GM12878 (cell line): ENCODE results near the gene GJA1. TPM values are rescaled to one million over a fixed set of nuclear protein-coding genes. Genes with fewer than 3 reads are reported as not detected.

Experiments used
- ATAC-seq: fragments of 200-7000 bp; cut with Tn5 transposase; 3 replicates; pipeline ENCODE4 v1.9.1; 2020; ENCODE audit warnings: mild to moderate bottlenecking, moderate library complexity
- BruUV-seq: library from RNA; stranded (reverse); fragments of 400-500 nt; replicated peaks from 2 replicates; lab custom pipeline; 2021; lab: Mats Ljungman, UMichigan
- CTCF ChIA-PET: fragments of 300-600 bp; sonication (Branson Sonifier 250); formaldehyde crosslinking; extraction: SDS; loops from one replicate; lab custom pipeline; 2021; ENCODE audit warnings: inconsistent platforms; lab: Yijun Ruan, JAX
- POLR2A ChIA-PET: fragments of 350-600 bp; formaldehyde crosslinking; extraction: SDS; loops from one replicate; lab custom pipeline; 2021; ENCODE audit warnings: inconsistent platforms; lab: Charles Lee
- RAD21 ChIA-PET: fragments of 300-600 bp; sonication (Branson Sonifier 250); formaldehyde crosslinking; loops from one replicate; lab custom pipeline; 2023; ENCODE audit warnings: antibody characterized with exemption; ENCODE audit not compliant: unreplicated experiment; lab: Charles Lee
- SMC1A ChIA-PET: fragments of 300-600 bp; sonication (Branson Sonifier 250); formaldehyde crosslinking; loops from one replicate; lab custom pipeline; 2023; ENCODE audit not compliant: unreplicated experiment, uncharacterized antibody; lab: Charles Lee
- DNase-seq: peaks from one replicate; pipeline ENCODE4 v3.0.0-alpha.2; 2011; ENCODE audit warnings: low read depth, low spot score
- FAIRE-seq: peaks from 3 replicates; lab custom pipeline; 2011; peaks lifted over from hg19 to GRCh38; lab: Jason Lieb, UNC
- H2AFZ ChIP-seq: 2 replicates; pipeline ENCODE4 v1.6.0; 2011; ENCODE audit warnings: low read depth, low read length, control low read depth; ENCODE audit not compliant: control insufficient read depth
- H3K27ac ChIP-seq: 2 replicates; pipeline ENCODE4 v1.5.1; 2011; ENCODE audit warnings: control low read depth; ENCODE audit not compliant: control insufficient read depth, insufficient read depth
- H3K27me3 ChIP-seq, 2 experiments: replicated peaks in 1 of 2; 2 replicates each; pipeline versions ENCODE4 v1.6.0 to v1.6.1; 2011; ENCODE audit warnings: low read length in 1 of 2; ENCODE audit not compliant: control insufficient read depth in 2 of 2, insufficient read depth in 2 of 2
- H3K36me3 ChIP-seq, 2 experiments: 2 replicates each; pipeline ENCODE4 v1.5.1; 2011; ENCODE audit warnings: low read length in 1 of 2; ENCODE audit not compliant: control insufficient read depth in 2 of 2, insufficient read depth in 2 of 2
- H3K4me1 ChIP-seq: 2 replicates; pipeline ENCODE4 v1.6.1; 2011; ENCODE audit warnings: mild to moderate bottlenecking, low read length, moderate library complexity, mixed read lengths; ENCODE audit not compliant: control insufficient read depth, insufficient read depth
- H3K4me2 ChIP-seq: 2 replicates; pipeline ENCODE4 v1.6.0; 2011; ENCODE audit warnings: control low read depth; ENCODE audit not compliant: control insufficient read depth, insufficient read depth
- H3K4me3 ChIP-seq: fragments of 200-600 bp; sonication (generic); 2 replicates; pipeline ENCODE4 v1.5.1; 2016
- H3K79me2 ChIP-seq: 2 replicates; pipeline ENCODE4 v1.6.0; 2011; ENCODE audit warnings: low read length; ENCODE audit not compliant: control insufficient read depth, insufficient read depth
- H3K9ac ChIP-seq: 2 replicates; pipeline ENCODE4 v1.8.0; 2011; ENCODE audit warnings: low read length, control low read depth, mixed read lengths; ENCODE audit not compliant: control insufficient read depth, insufficient read depth
- H3K9me3 ChIP-seq: replicated peaks from 3 replicates; pipeline ENCODE4 v1.5.1; 2011; ENCODE audit warnings: mild to moderate bottlenecking, low read length; ENCODE audit not compliant: control insufficient read depth, insufficient read depth
- H4K20me1 ChIP-seq: 2 replicates; pipeline ENCODE4 v1.6.0; 2011; ENCODE audit not compliant: control insufficient read depth, insufficient read depth
- ATF3 ChIP-seq: IDR thresholded peaks from 2 replicates; pipeline ENCODE4 v1.6.1; 2011; ENCODE audit warnings: low read depth, mild to moderate bottlenecking, low read length, moderate library complexity, borderline replicate concordance; ENCODE audit errors: extremely low read depth
- ATF7 ChIP-seq: fragments of 450-650 bp; IDR thresholded peaks from 2 replicates; pipeline ENCODE4 v1.6.1; 2016; ENCODE audit warnings: low read depth, mild to moderate bottlenecking
- CBX3 ChIP-seq: fragments of 200-600 bp; sonication (generic); IDR thresholded peaks from 2 replicates; pipeline ENCODE4 v1.6.1; 2016; ENCODE audit warnings: low read depth, borderline replicate concordance
- CBX5 ChIP-seq: sonication (generic); IDR thresholded peaks from 2 replicates; pipeline ENCODE4 v1.6.1; 2016; ENCODE audit warnings: low read depth, moderate library complexity, mild to moderate bottlenecking, inconsistent platforms
- CEBPB ChIP-seq, 2 experiments: fragments of 150-350 bp in 1 of 2; IDR thresholded peaks; 2 replicates each; pipeline ENCODE4 v1.6.1; 2012 to 2014; ENCODE audit warnings: low read depth in 2 of 2, low read length in 2 of 2, borderline replicate concordance in 1 of 2, inconsistent platforms in 1 of 2
- HCFC1 ChIP-seq: fragments of 150-350 bp; IDR thresholded peaks from 2 replicates; pipeline ENCODE4 v1.6.1; 2014; ENCODE audit warnings: low read length
- MTA2 ChIP-seq: fragments of 450-650 bp; IDR thresholded peaks from 2 replicates; pipeline ENCODE4 v1.6.1; 2016; ENCODE audit warnings: low read depth, mild to moderate bottlenecking, moderate library complexity
- MYC ChIP-seq: IDR thresholded peaks from 2 replicates; pipeline ENCODE4 v1.6.1; 2011; ENCODE audit warnings: mild to moderate bottlenecking, low read length, moderate library complexity, inconsistent platforms; ENCODE audit not compliant: insufficient read depth, insufficient replicate concordance, insufficient read length, severe bottlenecking
- NFIC ChIP-seq: IDR thresholded peaks from 2 replicates; pipeline ENCODE4 v1.6.1; 2012; ENCODE audit warnings: low read depth, mild to moderate bottlenecking, inconsistent platforms, low read length, moderate library complexity
- NFYA ChIP-seq: IDR thresholded peaks from 2 replicates; pipeline ENCODE4 v1.6.1; 2011; ENCODE audit warnings: low read depth, mild to moderate bottlenecking, low read length, improper control_type of control experiment, borderline replicate concordance
- NR2F1 ChIP-seq: fragments of 450-650 bp; conservative IDR thresholded peaks from 2 replicates; pipeline ENCODE4 v1.6.1; 2017; ENCODE audit warnings: mild to moderate bottlenecking
- PML ChIP-seq: IDR thresholded peaks from 2 replicates; pipeline ENCODE4 v1.6.1; 2012; ENCODE audit warnings: low read length, inconsistent platforms
- POLR2AphosphoS2 ChIP-seq: IDR thresholded peaks from 2 replicates; pipeline ENCODE4 v1.6.1; 2011; ENCODE audit warnings: low read depth, mild to moderate bottlenecking, low read length, improper control_type of control experiment, moderate library complexity
- RAD51 ChIP-seq: fragments of 450-650 bp; IDR thresholded peaks from 2 replicates; pipeline ENCODE4 v1.6.1; 2016; ENCODE audit warnings: moderate library complexity, mild to moderate bottlenecking, inconsistent platforms
- REST ChIP-seq: IDR thresholded peaks from 2 replicates; pipeline ENCODE4 v1.6.1; 2012; ENCODE audit warnings: mild to moderate bottlenecking, low read depth, low read length
- SIN3A ChIP-seq: IDR thresholded peaks from 2 replicates; pipeline ENCODE4 v1.6.1; 2012; ENCODE audit warnings: low read depth, low read length, improper control_type of control experiment
- ZBTB33 ChIP-seq: fragments of 450-650 bp; IDR thresholded peaks from 2 replicates; pipeline ENCODE4 v1.6.1; 2017; ENCODE audit warnings: mild to moderate bottlenecking
- WGBS: methylation state at CpG from one replicate; pipeline ENCODE4 v1.1.6; 2016; ENCODE audit warnings: low lambda C conversion rate; ENCODE audit not compliant: insufficient replicate concordance, insufficient coverage; ENCODE audit errors: missing lambda C conversion rate; 5-methylcytosine and 5-hydroxymethylcytosine counted together
- in situ Hi-C: fragments of 300-500 bp; cut with MboI; formaldehyde crosslinking; loops from 9 replicates; pipeline ENCODE4 v1.14.3; 2018; ENCODE audit warnings: mixed read lengths
- intact Hi-C: fragments of 100-400 bp; cut with micrococcal nuclease; formaldehyde crosslinking; loops from one replicate; pipeline ENCODE4 v1.14.2; 2022; ENCODE audit not compliant: unreplicated experiment
- polyA plus RNA-seq, 11 experiments: library from polyadenylated mRNA; depleted of rRNA in 4 of 11; unstranded in 6 of 11; stranded (reverse) in 5 of 11; fragments of >200 nt; fragmentation: Nextera tagmentation in 4 of 11; fragmentation: Illumina TruSeq in 1 of 11; extraction: Ambion mirVana in 4 of 11; extraction: Trizol in 1 of 11; gene quantifications; 1 replicate in 1 of 11; 2 replicates in 10 of 11; pipeline versions ENCODE4 v1.2.1 to v1.2.3, GENCODE V29; 2011 to 2016; ENCODE audit warnings: inconsistent platforms in 2 of 11, missing spikeins in 2 of 11, low read depth in 1 of 11
- total RNA-seq, 4 experiments: library from RNA; depleted of rRNA in 3 of 4; stranded (reverse); fragments of >200 nt in 3 of 4; fragmentation: Illumina TruSeq in 1 of 4; extraction: Trizol in 1 of 4; gene quantifications; 2 replicates each; pipeline versions ENCODE4 v1.2.1 to v1.2.3, GENCODE V29; 2013 to 2021

Gene GJA1
- total and polyA plus RNA-seq, 10 of the 15 experiments (the other 5 are each of a cell fraction or from before 2014, with no cell fraction given) = 0.11 to 0.69 (median 0.11) TPM; not detected in 7

DNA sequence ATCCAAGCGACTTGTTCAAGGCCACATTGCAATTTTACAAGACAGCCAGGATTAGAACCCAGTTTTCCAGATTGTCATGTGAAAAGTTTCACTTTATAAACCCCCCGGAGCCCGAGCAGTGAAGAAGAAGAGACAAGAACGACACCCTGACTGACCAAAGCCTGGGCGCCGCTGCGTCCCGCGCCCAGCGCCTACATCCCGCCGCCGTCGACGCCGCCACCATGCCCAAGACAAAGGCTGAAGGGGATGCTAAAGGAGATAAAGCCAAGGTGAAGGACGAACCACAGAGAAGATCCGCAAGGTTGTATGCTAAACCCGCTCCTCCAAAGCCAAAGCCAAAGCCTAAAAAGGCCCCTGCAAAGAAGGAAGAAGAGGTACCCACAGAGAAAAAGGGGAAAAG, 27.1 kb upstream of the GJA1 start (continued):
- no peak for TF ChIP-seq RAD51
- TF ChIP-seq MYC = no peak
- TF ChIP-seq ATF3 = no peak
- no peak for TF ChIP-seq CEBPB (IDR thresholded peaks at IDR 0.05; ENCODE audit: borderline replicate concordance in 1 of 2, low read depth in 2 of 2, low read length in 2 of 2)
- no peak for TF ChIP-seq ZBTB33
- no peak for TF ChIP-seq HCFC1
- no peak for TF ChIP-seq NFYA
- no peak for TF ChIP-seq POLR2AphosphoS2
- no peak for TF ChIP-seq PML
- no peak for TF ChIP-seq NFIC
- TF ChIP-seq MTA2 = no peak
- no peak for TF ChIP-seq SIN3A
- TF ChIP-seq, all 136 proteins: peak for 0

DNA sequence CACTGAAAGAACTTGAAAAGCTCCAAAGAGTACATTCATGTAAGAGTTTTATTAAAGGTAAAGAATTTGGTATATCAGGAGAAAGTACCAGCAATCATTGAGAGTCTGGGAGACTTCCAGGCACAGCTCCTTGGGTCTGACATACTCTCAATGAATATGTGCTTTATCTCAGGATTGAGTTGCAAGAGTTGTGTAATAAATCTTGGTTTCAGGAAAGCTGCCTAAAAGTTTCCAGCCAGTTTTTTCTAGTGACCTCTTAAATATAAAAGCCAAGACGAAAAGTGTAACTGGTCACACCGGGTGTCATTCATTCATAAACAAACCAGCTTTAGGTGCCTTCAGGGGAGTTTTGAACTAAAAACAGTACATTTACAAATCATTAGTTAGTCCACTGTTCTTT, 21.6 kb upstream of the GJA1 start:
- 58% methylated on average over 2 of the region's 2 CpGs for WGBS
- RAD21 ChIA-PET = interaction anchor here (0.7 kb wide), 1 partner anchor 15 kb away, joined by 3 read pairs; no protein-coding TSS in a partner anchor
- no peak for TF ChIP-seq REST
- TF ChIP-seq CBX3 = no peak
- no peak for TF ChIP-seq CBX5
- TF ChIP-seq ATF7 = no peak
- no peak for TF ChIP-seq NR2F1

More for the DNA sequence above, 21.6 kb upstream of the GJA1 start:
- H3K27me3 ChIP-seq = no peaks in the 10 kb centered on the region
- no peak overlapping the region for H3K4me2 ChIP-seq
- no peak overlapping the region for H3K9ac ChIP-seq
- no TSS peak for BruUV-seq
- no peaks in the 10 kb centered on the region for H3K4me1 ChIP-seq
- no peaks in the 10 kb centered on the region for H3K9me3 ChIP-seq
- SMC1A ChIA-PET = no interaction called here
- ATAC-seq = no peak
- POLR2A ChIA-PET = no interaction called here
- no peaks in the 10 kb centered on the region for H3K36me3 ChIP-seq
- DNase-seq = no peak
- FAIRE-seq = no peak
- H3K27ac ChIP-seq = no peak overlapping the region
- H3K4me3 ChIP-seq = no peak overlapping the region
- no peaks in the 10 kb centered on the region for H3K79me2 ChIP-seq
- no peaks in the 10 kb centered on the region for H4K20me1 ChIP-seq
- intact Hi-C loops = no loop called here
- CTCF ChIA-PET = no interaction called here
- H2AFZ ChIP-seq = no peak overlapping the region
- in situ Hi-C loops = no loop called here
